HEK293 (cell line): ENCODE results near the gene SLU7.
A peak's percentile ranks its signal among the peaks of the same experiment; 100 is the strongest.

Source experiments
- CTCF ChIA-PET: fragments of 350-600 bp; formaldehyde crosslinking; extraction: SDS; loops from one replicate; lab custom pipeline; 2021; ENCODE audit warnings: antibody characterized with exemption; lab: Yijun Ruan, JAX
- POLR2A ChIA-PET: fragments of 300-600 bp; formaldehyde crosslinking; extraction: SDS; loops from one replicate; lab custom pipeline; 2020; ENCODE audit warnings: antibody characterized with exemption, inconsistent platforms; lab: Yijun Ruan, JAX
- H3K27ac ChIP-seq: fragments of 200-500 bp; sonication (Bioruptor generic); 2 replicates; pipeline ENCODE4 v1.5.1; 2014; ENCODE audit warnings: low read depth, low read length, control low read depth, inconsistent platforms; ENCODE audit errors: extremely low read depth
- H3K36me3 ChIP-seq, 2 experiments: fragments of 200-500 bp in 1 of 2; sonication (Bioruptor generic) in 1 of 2; 1 replicate in 1 of 2; 2 replicates in 1 of 2; pipeline ENCODE4 v1.5.1; 2014 to 2017; ENCODE audit warnings: inconsistent platforms in 2 of 2, low read length in 2 of 2; ENCODE audit not compliant: control insufficient read depth in 2 of 2, insufficient read depth in 1 of 2
- H3K4me1 ChIP-seq: fragments of 200-500 bp; sonication (Bioruptor generic); 2 replicates; pipeline ENCODE4 v1.5.1; 2014; ENCODE audit warnings: mild to moderate bottlenecking, low read length, inconsistent platforms; ENCODE audit not compliant: control insufficient read depth, insufficient read depth
- H3K4me3 ChIP-seq: 2 replicates; pipeline ENCODE4 v1.5.1; 2011; ENCODE audit warnings: low read depth, mild to moderate bottlenecking, control low read depth, low read length, moderate library complexity
- H3K9me3 ChIP-seq: fragments of 200-500 bp; sonication (Bioruptor generic); 2 replicates; pipeline ENCODE4 v1.5.1; 2014; ENCODE audit warnings: low read depth, low read length, inconsistent platforms; ENCODE audit not compliant: control insufficient read depth, insufficient read depth
- HOXD13 ChIP-seq: sonication (generic); formaldehyde crosslinking; IDR thresholded peaks from 2 replicates; pipeline ENCODE4 v1.8.0; 2022; ENCODE audit warnings: missing genetic modification reagents, borderline replicate concordance
- KLF17 ChIP-seq: fragments of 450-650 bp; formaldehyde crosslinking; IDR thresholded peaks from 2 replicates; pipeline ENCODE4 v1.5.1; 2016; ENCODE audit warnings: missing biosample characterization, missing genetic modification characterization
- PRDM10 ChIP-seq: fragments of 450-650 bp; formaldehyde crosslinking; IDR thresholded peaks from 2 replicates; pipeline ENCODE4 v1.5.1; 2016; ENCODE audit warnings: missing biosample characterization, missing genetic modification characterization
- SALL2 ChIP-seq: fragments of 450-650 bp; formaldehyde crosslinking; IDR thresholded peaks from 2 replicates; pipeline ENCODE4 v1.5.0; 2017; ENCODE audit warnings: missing biosample characterization, mild to moderate bottlenecking, missing genetic modification characterization, borderline replicate concordance
- TSHZ1 ChIP-seq: fragments of 450-650 bp; formaldehyde crosslinking; IDR thresholded peaks from 2 replicates; pipeline ENCODE4 v1.5.1; 2016; ENCODE audit warnings: missing biosample characterization, missing genetic modification characterization, borderline replicate concordance
- ZNF449 ChIP-seq: fragments of 450-650 bp; formaldehyde crosslinking; IDR thresholded peaks from 2 replicates; pipeline ENCODE4 v1.5.1; 2017; ENCODE audit warnings: missing biosample characterization, mild to moderate bottlenecking, missing genetic modification characterization, moderate library complexity
- ZNF518A ChIP-seq: fragments of 450-650 bp; formaldehyde crosslinking; conservative IDR thresholded peaks from 2 replicates; pipeline ENCODE4 v1.5.1; 2016; ENCODE audit warnings: low read depth, missing biosample characterization, missing genetic modification characterization
- ZNF561 ChIP-seq: fragments of 450-650 bp; IDR thresholded peaks from 2 replicates; pipeline ENCODE4 v1.5.1; 2018; ENCODE audit warnings: missing biosample characterization, missing genetic modification characterization, borderline replicate concordance
- ZNF596 ChIP-seq: fragments of 450-650 bp; IDR thresholded peaks from 2 replicates; pipeline ENCODE4 v1.5.0; 2018; ENCODE audit warnings: missing biosample characterization, mild to moderate bottlenecking, missing genetic modification characterization, moderate library complexity
- ZNF76 ChIP-seq: fragments of 450-650 bp; formaldehyde crosslinking; IDR thresholded peaks from 2 replicates; pipeline ENCODE4; 2016; ENCODE audit warnings: low read depth, missing biosample characterization, missing genetic modification characterization, borderline replicate concordance

Gene SLU7

GRCh38 chr5:160398806-160399205, 20.1 kb downstream of the SLU7 start:
- Histone ChIP-seq H3K4me3 (peak overlapping the region; percentile 58), H3K4me1 (peaks cover 5% of the 10 kb centered on the region), H3K9me3 (no peaks in the 10 kb centered on the region), H3K36me3 (peaks cover 19 to 38% of the 10 kb centered on the region in 2 experiments), H3K27ac (no peak overlapping the region)
- CTCF ChIA-PET = interaction anchor here (0.5 to 1.5 kb wide), 2 partner anchors 16 to 53 kb away, joined by 3 read pairs; no protein-coding TSS in a partner anchor
- TF ChIP-seq ZNF449 (tag by site-specific recombination) = no peak
- no peak for TF ChIP-seq PRDM10
- no peak for TF ChIP-seq SALL2 (tag by site-specific recombination)
- no peak for TF ChIP-seq ZNF76 (tag by site-specific recombination)
- TF ChIP-seq KLF17 (tag by site-specific recombination) = no peak
- no peak for TF ChIP-seq TSHZ1 (tag by site-specific recombination)
- TF ChIP-seq ZNF518A = no peak
- TF ChIP-seq HOXD13 (CRISPR knock-in tag) = no peak
- TF ChIP-seq ZNF561 (tag by site-specific recombination) = no peak
- TF ChIP-seq ZNF596 = no peak
- POLR2A ChIA-PET = interaction anchor here (1.7 to 2.3 kb wide), 2 partner anchors 9 to 20 kb away, joined by 18 to 21 read pairs; partner anchors contain the start of gene SLU7
